ENCODE results near the gene CADPS2.
A peak's percentile ranks its signal among the peaks of the same experiment; 100 is the strongest.

CADPS2 gene

DNA sequence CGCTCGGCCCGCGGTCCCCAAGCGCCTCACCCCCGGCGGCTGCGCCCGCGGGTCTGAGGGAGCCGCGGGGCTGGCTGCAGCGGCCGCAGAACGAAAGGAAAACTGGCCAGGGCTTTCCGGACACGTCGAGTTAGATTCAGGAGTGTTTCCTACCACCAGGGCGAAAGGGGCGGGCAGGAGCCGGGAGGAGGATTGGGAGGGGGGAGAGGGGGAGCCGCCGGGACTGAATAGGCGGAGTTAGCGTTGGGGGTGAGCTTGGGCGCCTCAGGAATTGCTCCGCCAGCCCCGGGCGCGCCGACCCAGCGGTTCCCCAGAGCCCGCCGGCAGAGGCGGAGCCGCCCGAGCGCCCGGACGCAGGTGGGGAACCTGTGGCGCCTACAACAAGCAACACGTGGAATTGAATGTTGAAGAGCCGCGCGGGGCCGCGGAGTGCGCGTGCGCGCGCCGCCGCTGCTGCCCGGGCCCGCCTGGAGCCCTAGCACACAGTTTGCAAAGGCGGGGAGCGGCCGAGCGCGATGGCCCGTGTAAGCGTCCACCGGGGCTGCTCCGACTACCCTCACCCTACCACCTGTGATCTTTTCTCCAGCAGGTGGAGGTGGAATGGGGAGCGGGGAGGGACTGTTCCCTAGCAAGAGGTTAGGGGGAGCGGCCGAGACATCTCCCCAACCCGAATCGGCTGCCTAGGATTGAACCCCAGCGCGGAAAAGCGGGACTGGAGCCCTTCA is at the start of gene CADPS2:
Gene CADPS2, minus strand, starts transcription at position 104 of the 725 bp plus-strand sequence. CDS start 123 bp downstream, outside the sequence.
- peak; percentile 90 for DNase-seq

DNA sequence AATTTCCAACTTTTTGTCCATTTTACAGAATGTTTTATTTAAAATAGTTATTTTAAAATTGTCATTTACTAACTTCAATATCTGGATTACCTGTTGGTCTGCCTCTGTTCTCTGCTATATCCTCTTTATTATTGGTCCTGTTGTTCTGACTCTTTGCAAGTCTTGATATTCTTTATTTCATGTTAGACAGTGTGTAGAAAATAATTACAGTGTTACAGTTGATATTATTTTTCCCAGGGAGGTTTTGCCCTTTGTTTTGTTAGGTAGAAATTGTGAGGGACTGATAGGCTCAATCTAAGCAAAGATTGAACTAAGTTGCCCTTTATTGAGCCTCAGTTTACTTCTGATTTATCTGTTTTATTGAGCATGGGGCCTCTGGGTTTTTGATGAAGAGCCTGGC is 49.4 kb upstream of the CADPS2 start:
- no peak for DNase-seq

- no peak for DNase-seq
Observed at GRCh38 chr7:122919643-122920181, 33.5 kb upstream of the CADPS2 start.

DNA sequence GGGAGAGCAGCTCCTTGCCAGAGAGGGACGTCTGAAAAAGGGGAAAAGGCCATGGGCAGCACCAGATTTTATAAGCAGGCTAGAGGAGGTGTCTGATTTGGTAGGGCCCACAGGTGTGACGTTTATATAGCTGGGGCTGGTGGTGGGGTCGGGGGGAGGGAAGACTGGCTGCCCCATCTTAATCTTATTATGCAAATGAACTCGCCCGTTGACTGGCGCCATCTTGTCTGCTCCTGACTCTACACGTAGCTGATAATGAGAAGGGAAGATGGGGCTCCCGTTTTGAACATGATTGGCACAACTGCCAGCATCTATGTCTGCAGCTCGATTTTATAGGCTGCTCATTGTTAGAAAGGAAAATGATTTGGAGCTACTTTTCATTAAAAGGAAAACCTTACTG is 28.6 kb upstream of the CADPS2 start:
- DNase-seq = no peak

GRCh38 chr7:122913608-122914007 is 27.3 kb upstream of the CADPS2 start:
- DNase-seq = no peak

DNA sequence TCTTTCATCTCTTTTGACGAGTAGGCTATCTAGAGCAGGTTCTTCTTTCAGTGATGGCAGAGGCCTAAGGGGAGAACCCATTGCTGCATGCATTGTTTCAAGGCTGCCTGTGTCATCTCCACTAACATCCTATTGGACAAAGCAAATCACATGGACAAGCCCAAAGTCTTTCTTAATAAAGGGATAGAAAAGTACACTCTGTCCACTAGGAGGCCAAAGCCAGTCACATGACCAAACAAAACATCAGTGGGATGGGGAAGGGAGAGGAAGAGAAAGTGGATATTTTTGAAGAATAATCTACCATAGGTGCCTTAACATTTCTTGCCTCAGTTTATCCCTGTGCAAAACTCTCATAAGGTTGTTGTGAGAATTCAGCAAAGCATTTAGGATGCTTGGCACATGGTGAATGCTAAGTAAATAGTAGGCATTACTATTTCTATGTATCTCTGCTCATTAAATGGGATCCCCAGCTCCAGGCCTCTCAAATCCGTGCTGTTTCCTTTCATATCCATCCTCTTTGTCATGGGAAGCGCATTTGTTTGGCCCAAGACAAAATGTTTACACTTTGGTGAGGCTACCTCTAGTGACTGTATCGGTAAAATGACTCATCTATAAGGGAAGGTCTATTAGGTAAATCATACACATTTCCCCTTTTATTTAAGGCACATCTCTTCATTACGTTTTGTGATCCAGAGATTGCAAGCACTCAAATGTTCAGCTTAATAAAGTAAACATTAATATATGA is 16.7 kb upstream of the CADPS2 start:
- DNase-seq = no peak

GRCh38 chr7:122901250-122901649 is 15.0 kb upstream of the CADPS2 start:
- no peak for DNase-seq

DNA sequence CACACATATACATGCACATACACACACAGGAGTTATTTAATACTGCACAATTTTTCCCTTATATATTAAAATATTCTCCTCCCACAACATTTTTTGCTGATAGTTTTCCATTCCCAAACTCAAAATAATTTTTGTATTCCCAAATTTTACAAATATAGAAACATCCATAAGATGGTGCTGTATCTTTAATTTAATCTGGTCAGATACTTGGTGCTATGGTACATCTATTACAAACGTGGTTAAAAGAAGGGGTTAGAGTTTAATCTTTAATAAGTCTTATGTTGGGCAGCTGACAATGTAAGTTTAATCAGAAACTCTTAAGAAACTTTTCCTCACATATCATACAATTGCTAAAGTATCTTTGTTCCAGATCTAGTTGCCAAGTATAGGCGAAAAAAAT is 10.2 kb upstream of the CADPS2 start:
- DNase-seq = no peak

GRCh38 chr7:122893486-122893885 is 7.2 kb upstream of the CADPS2 start:
- DNase-seq = no peak

DNA sequence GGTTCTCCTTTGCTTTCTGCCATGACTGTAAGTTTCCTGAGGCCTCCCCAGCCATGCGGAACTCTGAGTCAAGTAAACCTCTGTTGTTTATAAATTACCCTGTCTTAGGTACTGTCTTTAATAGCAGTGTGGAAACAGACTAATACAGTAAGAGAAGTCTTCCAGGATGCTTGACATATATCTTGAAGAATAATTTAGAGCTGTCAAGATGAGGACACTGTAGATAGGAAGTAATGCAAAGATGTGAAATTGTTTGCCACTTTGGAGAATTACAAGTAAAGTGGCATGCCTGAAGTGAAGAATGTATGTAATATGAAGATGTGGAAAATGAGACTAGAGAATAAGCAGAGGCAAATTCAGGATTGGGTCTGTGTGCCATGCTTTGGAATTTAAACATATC is 2.9 kb upstream of the CADPS2 start:
- no peak for DNase-seq

GRCh38 chr7:122887848-122888247 is 1.6 kb upstream of the CADPS2 start:
- no peak for DNase-seq

DNA sequence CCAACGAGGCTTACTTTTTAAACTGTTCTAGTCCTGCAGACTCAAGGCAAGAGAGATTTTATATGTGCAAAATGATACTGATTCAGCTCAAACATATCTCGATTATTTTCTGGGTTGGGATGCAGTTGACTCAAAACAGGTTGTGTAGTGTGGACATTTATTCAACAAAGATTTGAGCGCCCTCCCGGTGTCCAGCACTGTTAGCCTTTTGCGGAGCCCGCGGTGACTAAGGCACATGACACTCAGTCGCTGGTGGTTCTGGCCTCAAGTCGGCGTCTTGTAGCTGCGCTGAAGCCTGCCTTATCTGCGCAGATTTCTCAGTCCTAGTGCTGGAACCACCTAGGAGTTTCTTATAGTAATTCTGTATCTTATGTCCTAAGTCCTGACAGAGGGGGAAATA is 938 bp upstream of the CADPS2 start:
- no peak for DNase-seq

- no peak for DNase-seq
Observed at GRCh38 chr7:122885583-122886356, 490 bp downstream of the CADPS2 start.

- DNase-seq = no peak
Observed at GRCh38 chr7:122884186-122884585, 2.1 kb downstream of the CADPS2 start.

DNA sequence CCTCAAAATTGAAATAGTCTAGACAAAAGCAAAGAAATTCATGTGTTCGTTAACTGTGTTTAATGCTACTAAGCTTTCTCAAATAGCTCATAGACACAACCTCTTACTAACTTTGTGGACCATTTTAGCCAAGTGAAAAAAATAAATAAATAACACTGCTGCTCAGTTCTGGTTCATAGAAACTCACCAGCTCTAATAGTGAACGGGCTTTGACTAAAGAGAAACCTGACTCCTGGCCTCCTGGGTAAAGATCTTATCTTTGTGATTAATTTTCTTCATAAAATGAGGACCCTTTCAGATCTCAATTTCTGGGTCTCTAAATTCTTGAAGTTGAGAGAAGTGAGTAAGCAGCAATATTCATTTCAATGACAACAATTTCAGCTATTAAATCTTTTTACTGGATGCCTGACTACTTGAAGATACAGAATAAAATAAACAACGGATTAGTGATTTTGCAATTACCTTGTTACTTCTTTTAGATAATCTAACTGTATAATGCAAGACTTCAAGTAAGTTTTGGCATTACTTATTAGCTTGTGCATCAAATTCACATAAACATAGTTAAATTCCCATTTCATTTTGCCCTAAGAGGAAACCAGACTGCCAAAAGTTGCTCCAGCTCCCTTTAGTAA is 3.1 kb downstream of the CADPS2 start:
- no peak for DNase-seq

- DNase-seq = no peak
Observed at GRCh38 chr7:122881324-122881723, 4.9 kb downstream of the CADPS2 start.

DNA sequence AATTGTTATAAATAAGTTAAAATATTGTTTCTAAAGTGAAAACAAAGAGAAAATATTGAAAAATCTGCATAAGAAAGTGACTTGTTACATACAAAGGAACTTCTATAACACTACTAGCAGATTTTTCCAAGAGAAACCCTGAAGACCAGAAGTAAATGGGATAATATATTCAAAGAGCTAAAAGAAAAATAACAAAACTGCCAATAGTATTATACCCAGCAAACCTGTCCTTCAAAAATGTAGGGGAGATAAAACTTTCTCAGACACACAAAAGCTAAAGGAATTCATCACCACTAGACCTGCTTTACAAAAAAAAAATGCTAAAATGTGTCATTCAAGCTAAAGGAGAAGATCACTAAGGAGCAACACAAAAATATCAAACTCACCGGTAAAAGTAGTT is 17.0 kb downstream of the CADPS2 start:
- no peak for DNase-seq

- DNase-seq = no peak
Observed at GRCh38 chr7:122867471-122867980, 18.7 kb downstream of the CADPS2 start.

DNA sequence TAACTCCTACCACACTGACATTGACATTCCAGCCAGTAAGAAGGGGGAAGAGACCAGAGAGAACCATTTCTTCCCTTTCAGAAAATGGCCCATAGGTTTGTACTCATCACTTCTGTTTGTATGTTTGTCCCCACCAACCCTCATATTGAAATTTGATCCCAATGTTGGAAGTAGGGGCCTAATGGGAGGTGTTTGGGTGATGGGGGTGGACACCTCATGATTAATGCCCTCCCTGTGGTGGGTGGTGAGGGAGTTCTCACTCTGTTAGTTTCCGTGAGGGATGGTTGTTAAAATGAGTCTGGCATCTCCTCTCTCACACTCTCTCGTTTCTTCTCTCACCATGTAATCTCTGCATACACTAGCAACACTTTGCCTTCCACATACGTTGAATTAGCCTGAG is 21.4 kb downstream of the CADPS2 start:
- no peak for DNase-seq

DNA sequence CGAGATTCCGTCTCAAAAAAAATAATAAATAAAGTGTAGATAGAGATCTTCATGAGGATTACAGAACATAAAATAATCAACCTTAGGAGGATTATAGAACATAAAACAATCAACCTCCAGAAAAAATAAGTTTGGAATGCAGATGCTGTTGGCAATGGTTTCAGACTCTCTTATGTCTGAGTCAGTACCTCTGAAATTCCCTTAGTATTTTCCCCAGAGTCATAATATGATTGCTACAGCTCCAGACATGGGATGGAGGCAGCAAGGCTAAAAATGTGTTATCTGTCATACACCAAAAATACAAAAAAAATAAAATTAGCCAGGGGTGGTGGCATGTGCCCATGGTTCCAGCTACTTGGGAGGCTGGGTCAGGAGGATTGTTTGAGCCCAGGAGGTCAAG is 22.2 kb downstream of the CADPS2 start:
- DNase-seq = no peak

- no peak for DNase-seq
Observed at GRCh38 chr7:122858320-122858719, 27.9 kb downstream of the CADPS2 start.

- DNase-seq = no peak
Observed at GRCh38 chr7:122850528-122850927, 35.7 kb downstream of the CADPS2 start.

DNA sequence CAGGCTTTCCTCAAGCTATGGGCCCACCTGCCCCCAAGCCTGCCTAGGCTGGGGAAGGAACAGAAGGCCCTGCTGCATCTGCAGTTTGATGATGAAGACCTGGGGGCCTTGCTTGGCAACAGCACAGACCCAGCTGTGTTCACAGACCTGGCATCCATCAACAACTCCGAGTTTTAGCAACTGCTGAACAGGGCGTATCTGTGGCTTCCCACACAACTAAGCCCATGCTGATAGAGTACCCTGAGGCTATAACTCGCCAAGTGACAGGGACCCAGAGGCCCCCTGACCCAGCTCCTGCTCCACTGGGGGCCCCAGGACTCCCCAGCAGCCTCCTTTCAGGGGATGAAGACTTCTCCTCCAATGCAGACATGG is 36.3 kb downstream of the CADPS2 start:
- DNase-seq = no peak

All from NCI-H2107 (cell line).